ENCODE results near the gene FGR. TPM values are rescaled to one million over a fixed set of nuclear protein-coding genes. Genes with fewer than 3 reads are reported as not detected.

FGR gene
- total and polyA plus RNA-seq, 2 experiments from 2014 or later, result not detected

GRCh38 chr1:27609210-27609555 lies 25.8 kb downstream of the FGR start:
- H3K9me2 ChIP-seq (ENCODE audit: insufficient read depth), result no peaks in the 10 kb centered on the region
- in situ Hi-C loops (cut with MboI), result loop anchor here (5.0 to 25.0 kb wide), 3 partner anchors 58 to 497 kb away; no protein-coding TSS in a partner anchor
- no peak for TF ChIP-seq EZH2 (IDR thresholded peaks at IDR 0.05; ENCODE audit: insufficient read depth, poor library complexity, severe bottlenecking)
- no peak for TF ChIP-seq EZH2phosphoT487 (IDR thresholded peaks at IDR 0.05; ENCODE audit: insufficient read depth, low read depth)
- H3K4me2 ChIP-seq (ENCODE audit: unreplicated experiment), result no peak overlapping the region
- no peaks in the 10 kb centered on the region for H3K36me3 ChIP-seq (ENCODE audit: low read depth)
- H3K4me3 ChIP-seq, result no peak overlapping the region
- H3K27me3 ChIP-seq (replicated peaks; ENCODE audit: insufficient read depth), result no peaks in the 10 kb centered on the region
- no peaks in the 10 kb centered on the region for H4K20me1 ChIP-seq (ENCODE audit: insufficient read depth)
- WGBS, 2 experiments (ENCODE audit: low coverage in 1 of 2, low lambda C conversion rate in 2 of 2, missing lambda C conversion rate in 2 of 2), result 38 to 66% methylated on average over 2 to 3 of the region's 3 CpGs
- H2AFZ ChIP-seq, result no peak overlapping the region
- no peaks in the 10 kb centered on the region for H3K79me2 ChIP-seq (ENCODE audit: insufficient read depth)
- H3K27ac ChIP-seq, result no peak overlapping the region
- H3K9me3 ChIP-seq (ENCODE audit: low read depth), result no peaks in the 10 kb centered on the region
- DNase-seq, result peak; percentile 23
- 0 out of 2 replicates have a peak, but pooled peaks cover 3% of the 10 kb centered on the region for H3K4me1 ChIP-seq (ENCODE audit: insufficient read depth)
- no peaks in the 10 kb centered on the region for H3F3A ChIP-seq (ENCODE audit: insufficient read depth)
- H3K9ac ChIP-seq, result no peak overlapping the region

GRCh38 chr1:27607239-27607804 lies 27.7 kb downstream of the FGR start:
- DNase-seq, result no peak
- H3K4me2 ChIP-seq (ENCODE audit: unreplicated experiment), result no peak overlapping the region
- H3K9me3 ChIP-seq (ENCODE audit: low read depth), result no peaks in the 10 kb centered on the region
- peaks cover 10% of the 10 kb centered on the region for H3K79me2 ChIP-seq (ENCODE audit: insufficient read depth)
- H3K9ac ChIP-seq, result no peak overlapping the region
- 0 out of 2 replicates have a peak, but pooled peaks cover 3% of the 10 kb centered on the region for H3K4me1 ChIP-seq (ENCODE audit: insufficient read depth)
- WGBS, 2 experiments (ENCODE audit: low coverage in 1 of 2, low lambda C conversion rate in 2 of 2, missing lambda C conversion rate in 2 of 2), result 74 to 79% methylated on average over 11 of the region's 11 CpGs
- H4K20me1 ChIP-seq (ENCODE audit: insufficient read depth), result no peaks in the 10 kb centered on the region
- TF ChIP-seq EZH2phosphoT487 (IDR thresholded peaks at IDR 0.05; ENCODE audit: insufficient read depth, low read depth) (no peak), EZH2 (IDR thresholded peaks at IDR 0.05; ENCODE audit: insufficient read depth, poor library complexity, severe bottlenecking) (no peak)
- H2AFZ ChIP-seq, result no peak overlapping the region
- in situ Hi-C loops (cut with MboI), result loop anchor here (5.0 to 25.0 kb wide), 3 partner anchors 60 to 495 kb away; no protein-coding TSS in a partner anchor
- H3K9me2 ChIP-seq (ENCODE audit: insufficient read depth), result no peaks in the 10 kb centered on the region
- H3K36me3 ChIP-seq (ENCODE audit: low read depth), result no peaks in the 10 kb centered on the region
- H3K4me3 ChIP-seq, result no peak overlapping the region
- no peak overlapping the region for H3K27ac ChIP-seq
- H3F3A ChIP-seq (ENCODE audit: insufficient read depth), result no peaks in the 10 kb centered on the region
- no peaks in the 10 kb centered on the region for H3K27me3 ChIP-seq (replicated peaks; ENCODE audit: insufficient read depth)

- no peaks in the 10 kb centered on the region for H3K9me3 ChIP-seq (ENCODE audit: low read depth)
- no peak overlapping the region for H3K4me2 ChIP-seq (ENCODE audit: unreplicated experiment)
- no peaks in the 10 kb centered on the region for H3K27me3 ChIP-seq (replicated peaks; ENCODE audit: insufficient read depth)
- H3K27ac ChIP-seq, result no peak overlapping the region
- H3K9ac ChIP-seq, result no peak overlapping the region
- no peaks in the 10 kb centered on the region for H3K36me3 ChIP-seq (ENCODE audit: low read depth)
- no peak for TF ChIP-seq EZH2phosphoT487 (IDR thresholded peaks at IDR 0.05; ENCODE audit: insufficient read depth, low read depth)
- no peak for TF ChIP-seq EZH2 (IDR thresholded peaks at IDR 0.05; ENCODE audit: insufficient read depth, poor library complexity, severe bottlenecking)
- no peaks in the 10 kb centered on the region for H3F3A ChIP-seq (ENCODE audit: insufficient read depth)
- 0 out of 2 replicates have a peak, but pooled peaks cover 3% of the 10 kb centered on the region for H3K4me1 ChIP-seq (ENCODE audit: insufficient read depth)
- no peak overlapping the region for H3K4me3 ChIP-seq
- peaks cover 15% of the 10 kb centered on the region for H3K79me2 ChIP-seq (ENCODE audit: insufficient read depth)
- 50 to 63% methylated on average over 2 to 3 of the region's 3 CpGs for WGBS, 2 experiments (ENCODE audit: low coverage in 1 of 2, low lambda C conversion rate in 2 of 2, missing lambda C conversion rate in 2 of 2)
- in situ Hi-C loops (cut with MboI), result loop anchor here (5.0 to 25.0 kb wide), 3 partner anchors 61 to 494 kb away; no protein-coding TSS in a partner anchor
- no peaks in the 10 kb centered on the region for H4K20me1 ChIP-seq (ENCODE audit: insufficient read depth)
- H3K9me2 ChIP-seq (ENCODE audit: insufficient read depth), result no peaks in the 10 kb centered on the region
- H2AFZ ChIP-seq, result no peak overlapping the region
- DNase-seq, result peak; percentile 55
These were observed 28.2 kb downstream of the FGR start for GRCh38 chr1:27606708-27607238.

- no peak overlapping the region for H3K9ac ChIP-seq
- H3K79me2 ChIP-seq (ENCODE audit: insufficient read depth), result peaks cover 22% of the 10 kb centered on the region
- H3K4me3 ChIP-seq, result no peak overlapping the region
- no peak for TF ChIP-seq EZH2phosphoT487 (IDR thresholded peaks at IDR 0.05; ENCODE audit: insufficient read depth, low read depth)
- TF ChIP-seq EZH2 (IDR thresholded peaks at IDR 0.05; ENCODE audit: insufficient read depth, poor library complexity, severe bottlenecking), result no peak
- no peaks in the 10 kb centered on the region for H3K9me2 ChIP-seq (ENCODE audit: insufficient read depth)
- H3K4me2 ChIP-seq (ENCODE audit: unreplicated experiment), result no peak overlapping the region
- peaks cover 10% of the 10 kb centered on the region for H3K4me1 ChIP-seq (ENCODE audit: insufficient read depth)
- no peaks in the 10 kb centered on the region for H3K36me3 ChIP-seq (ENCODE audit: low read depth)
- no peaks in the 10 kb centered on the region for H3K27me3 ChIP-seq (replicated peaks; ENCODE audit: insufficient read depth)
- in situ Hi-C loops (cut with MboI), result loop anchor here (5.0 to 25.0 kb wide), 3 partner anchors 61 to 494 kb away; no protein-coding TSS in a partner anchor
- DNase-seq, result peak; percentile 76
- H4K20me1 ChIP-seq (ENCODE audit: insufficient read depth), result no peaks in the 10 kb centered on the region
- H2AFZ ChIP-seq, result no peak overlapping the region
- no peaks in the 10 kb centered on the region for H3F3A ChIP-seq (ENCODE audit: insufficient read depth)
- WGBS, 2 experiments (ENCODE audit: low coverage in 1 of 2, low lambda C conversion rate in 2 of 2, missing lambda C conversion rate in 2 of 2), result 16 to 20% methylated on average over 11 of the region's 11 CpGs
- H3K27ac ChIP-seq, result no peak overlapping the region
- H3K9me3 ChIP-seq (ENCODE audit: low read depth), result no peaks in the 10 kb centered on the region
These were observed 28.9 kb downstream of the FGR start for GRCh38 chr1:27605796-27606707.

Measured in GM23248 (cell line).